Cerebellar nuclear complex (tissue), 1 donor: ENCODE measurements around the gene ETV3L.
"Not testable (repeated sequence)": the region's sequence is repeated elsewhere in the genome, so short reads cannot be mapped to it uniquely, and the experiment has no call there.

Experiments
- DNase-seq, 2 experiments: peaks; one replicate each; lab custom pipeline; 2025; lab: John Stamatoyannopoulos, UW

Gene ETV3L

GRCh38 chr1:157077394-157077793 lies 22.2 kb downstream of the ETV3L start:
- no peak for DNase-seq

GRCh38 chr1:157073944-157074685 lies 25.5 kb downstream of the ETV3L start:
- DNase-seq = no peak

- DNase-seq = no peak
These were observed 30.0 kb downstream of the ETV3L start for GRCh38 chr1:157069601-157070000.

GRCh38 chr1:157059241-157059640 lies 40.4 kb downstream of the ETV3L start:
- DNase-seq = not testable (repeated sequence)

DNA sequence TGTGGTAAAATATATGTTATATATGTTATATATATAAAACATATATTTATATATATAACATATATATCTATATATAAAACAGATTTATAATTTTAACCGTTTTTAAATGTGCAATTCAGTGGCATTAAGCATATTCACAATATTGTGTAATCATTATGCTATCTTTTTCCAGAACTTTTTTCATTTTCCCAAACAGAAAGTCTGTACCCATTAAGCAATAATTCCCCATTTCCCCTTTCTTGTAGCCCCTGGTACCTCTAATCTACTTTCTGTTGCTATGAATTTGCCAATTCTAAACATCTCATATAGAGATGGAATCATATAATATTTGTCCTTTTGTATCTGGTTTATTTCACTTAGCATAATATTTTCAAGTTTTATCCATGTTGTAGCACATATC lies 43.3 kb downstream of the ETV3L start:
- DNase-seq = no peak

GRCh38 chr1:157055729-157056128 lies 43.9 kb downstream of the ETV3L start:
- not testable (repeated sequence) for DNase-seq

- DNase-seq = no peak
These were observed 48.8 kb downstream of the ETV3L start for GRCh38 chr1:157050836-157051235.

DNA sequence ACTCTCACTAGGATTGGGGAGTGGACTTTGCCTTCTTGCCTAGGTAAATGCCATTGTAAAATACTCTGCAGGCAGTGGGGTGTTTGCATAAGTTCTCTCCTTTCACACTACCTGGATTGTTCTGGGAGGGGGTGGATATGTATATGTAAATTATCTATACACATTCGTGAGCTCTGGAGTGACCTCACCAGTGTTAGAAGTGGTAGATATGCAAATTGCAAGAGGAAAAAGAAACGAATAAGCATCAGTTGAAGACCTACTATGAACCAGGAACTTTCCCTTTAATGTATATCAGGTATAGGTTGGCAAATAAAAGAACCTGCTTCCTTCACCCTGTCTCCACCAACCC lies 52.6 kb downstream of the ETV3L start:
- DNase-seq = no peak

GRCh38 chr1:157045250-157046218 lies 54.1 kb downstream of the ETV3L start, which contains the start of gene ARHGEF11:
ARHGEF11 (minus strand) TSS chr1:157045742; CDS start chr1:157044330, 1,412 bp downstream.
- peak in 1 of 2 experiments; percentile 5 for DNase-seq

DNA sequence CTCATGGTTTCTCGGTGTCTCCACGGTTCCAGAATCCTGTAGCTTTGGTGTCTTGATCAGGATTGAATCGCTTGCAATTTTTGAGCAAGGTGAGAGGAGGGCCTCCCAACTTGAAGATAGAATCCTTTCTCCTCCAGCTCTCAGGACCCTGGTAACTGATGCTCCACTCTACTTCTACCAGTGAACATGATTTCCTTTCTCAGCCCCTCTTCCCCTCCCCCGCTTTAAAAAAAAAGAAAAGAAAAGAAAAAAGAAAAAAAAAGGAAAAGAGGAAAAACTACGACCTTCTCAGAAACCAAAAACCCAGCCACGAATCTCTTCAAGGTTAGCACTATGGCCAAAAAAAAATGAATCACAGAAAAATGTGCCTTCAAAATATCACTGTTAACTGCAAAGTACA lies 55.3 kb downstream of the ETV3L start:
- DNase-seq = no peak

GRCh38 chr1:157043685-157044084 lies 55.9 kb downstream of the ETV3L start:
- DNase-seq = no peak

DNA sequence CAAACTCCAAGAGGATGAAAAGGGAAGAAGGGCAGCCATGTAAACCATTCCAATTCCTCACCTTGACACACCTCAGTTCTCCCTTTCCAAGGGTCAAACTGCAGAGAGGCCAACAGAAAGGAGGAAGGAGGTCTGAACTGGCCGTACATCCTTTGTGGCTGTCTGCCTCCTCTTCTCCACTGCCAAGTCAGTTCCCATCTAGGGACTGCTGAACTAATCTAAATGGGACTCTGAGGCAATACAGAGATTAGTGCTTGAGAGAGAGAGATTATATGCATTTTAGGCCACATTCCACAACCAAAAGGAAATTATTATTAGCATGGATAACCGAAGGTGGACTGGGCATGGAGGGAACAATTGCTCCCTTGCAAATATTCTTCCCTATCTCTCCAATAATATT lies 56.8 kb downstream of the ETV3L start:
- no peak for DNase-seq
